HepG2 (cell line): ENCODE data around the gene ZNF607. TPM values are rescaled to one million over a fixed set of nuclear protein-coding genes. Genes with fewer than 3 reads are reported as not detected.

ENCODE experiments used
- ATF7-NPFF ChIP-seq: sonication (generic); formaldehyde crosslinking; IDR thresholded peaks from 2 replicates; pipeline ENCODE4 v1.8.1; 2023; ENCODE audit warnings: mild to moderate bottlenecking, low read depth, missing genetic modification reagents, moderate library complexity
- EEA1 ChIP-seq: sonication (generic); formaldehyde crosslinking; IDR thresholded peaks from 2 replicates; pipeline ENCODE4 v1.5.1; 2020; ENCODE audit warnings: mild to moderate bottlenecking, missing genetic modification reagents, borderline replicate concordance
- GABPA ChIP-seq, 2 experiments: IDR thresholded peaks; 2 replicates each; pipeline ENCODE4 v1.6.1; 2011 to 2016; ENCODE audit warnings: low read depth in 2 of 2, low read length in 1 of 2, missing biosample characterization in 1 of 2, missing genetic modification characterization in 1 of 2
- HDAC6 ChIP-seq: fragments of 200-600 bp; sonication (generic); IDR thresholded peaks from 2 replicates; pipeline ENCODE4 v1.7.0; 2017; ENCODE audit warnings: mild to moderate bottlenecking, antibody characterized with exemption, low read length, low read depth
- KLF12 ChIP-seq: sonication (generic); formaldehyde crosslinking; IDR thresholded peaks from 2 replicates; pipeline ENCODE4 v1.4.0; 2020; ENCODE audit warnings: missing genetic modification reagents, borderline replicate concordance
- KLF13 ChIP-seq: sonication (generic); formaldehyde crosslinking; IDR thresholded peaks from 2 replicates; pipeline ENCODE4 v1.4.0; 2020; ENCODE audit warnings: mild to moderate bottlenecking, missing genetic modification reagents
- NAIF1 ChIP-seq: sonication (generic); formaldehyde crosslinking; IDR thresholded peaks from 2 replicates; pipeline ENCODE4 v1.5.0; 2020; ENCODE audit warnings: mild to moderate bottlenecking, missing genetic modification reagents, borderline replicate concordance
- NFATC3 ChIP-seq: sonication (generic); formaldehyde crosslinking; IDR thresholded peaks from 2 replicates; pipeline ENCODE4 v1.5.1; 2020; ENCODE audit warnings: mild to moderate bottlenecking, missing genetic modification reagents
- PBX2 ChIP-seq: IDR thresholded peaks from 2 replicates; pipeline ENCODE4 v1.6.1; 2016; ENCODE audit warnings: control low read depth
- YEATS2 ChIP-seq: sonication (generic); formaldehyde crosslinking; IDR thresholded peaks from 2 replicates; pipeline ENCODE4 v1.4.0; 2020; ENCODE audit warnings: missing genetic modification reagents, borderline replicate concordance
- ZBTB26 ChIP-seq: IDR thresholded peaks from 2 replicates; pipeline ENCODE4 v1.6.1; 2016; ENCODE audit warnings: missing compliant biosample characterization, missing genetic modification reagents, borderline replicate concordance
- ZNF292 ChIP-seq: sonication (generic); formaldehyde crosslinking; IDR thresholded peaks from 2 replicates; pipeline ENCODE4 v1.8.1; 2022; ENCODE audit warnings: mild to moderate bottlenecking, low read depth, missing genetic modification reagents, borderline replicate concordance
- ZNF326 ChIP-seq: sonication (generic); formaldehyde crosslinking; IDR thresholded peaks from 2 replicates; pipeline ENCODE4 v1.4.0; 2020; ENCODE audit warnings: missing genetic modification reagents, borderline replicate concordance
- ZNF331 ChIP-seq: sonication (generic); formaldehyde crosslinking; IDR thresholded peaks from 2 replicates; pipeline ENCODE4 v1.4.0; 2020; ENCODE audit warnings: missing genetic modification reagents
- ZNF609 ChIP-seq: sonication (generic); formaldehyde crosslinking; IDR thresholded peaks from 2 replicates; pipeline ENCODE4 v1.4.0; 2020; ENCODE audit warnings: mild to moderate bottlenecking, missing genetic modification reagents, borderline replicate concordance
- ZNF770 ChIP-seq: sonication (generic); formaldehyde crosslinking; IDR thresholded peaks from 2 replicates; pipeline ENCODE4 v1.5.0; 2020; ENCODE audit warnings: mild to moderate bottlenecking, missing genetic modification reagents
- ZNF788 ChIP-seq: sonication (generic); formaldehyde crosslinking; IDR thresholded peaks from 2 replicates; pipeline ENCODE4 v1.5.0; 2020; ENCODE audit warnings: mild to moderate bottlenecking, missing genetic modification reagents, borderline replicate concordance
- polyA plus RNA-seq, 8 experiments: library from polyadenylated mRNA; depleted of rRNA in 3 of 8; stranded (reverse) in 7 of 8; unstranded in 1 of 8; fragments of >200 nt; fragmentation: Illumina TruSeq in 4 of 8; extraction: Trizol in 4 of 8; gene quantifications; 2 replicates each; pipeline versions ENCODE4 v1.2.1 to v1.2.3, GENCODE V29; 2011 to 2016; ENCODE audit warnings: low read depth in 4 of 8, missing spikeins in 1 of 8, mixed read lengths in 1 of 8; ENCODE audit not compliant: insufficient read depth in 1 of 8
- total RNA-seq, 5 experiments: library from RNA; depleted of rRNA; stranded (reverse); fragments of >200 nt; fragmentation: Illumina TruSeq; extraction: Trizol; gene quantifications; 2 replicates each; pipeline ENCODE4 v1.2.3, GENCODE V29; 2016; ENCODE audit warnings: low read depth in 1 of 5

ZNF607 gene
- total and polyA plus RNA-seq, 2 of the 13 experiments (the other 11 are each of a cell fraction or from before 2014, with no cell fraction given), result 3.8 to 8.3 TPM

GRCh38 chr19:37691881-37692504 lies 27.6 kb downstream of the ZNF607 start (continued):
- no peak for TF ChIP-seq EEA1 (CRISPR knock-in tag)
- no peak for TF ChIP-seq GABPA (IDR thresholded peaks at IDR 0.05; ENCODE audit: low read depth, low read length)
- TF ChIP-seq GABPA (CRISPR knock-in tag; IDR thresholded peaks at IDR 0.05; ENCODE audit: low read depth), result peak; percentile 74
- no peak for TF ChIP-seq KLF12 (CRISPR knock-in tag)
- TF ChIP-seq YEATS2 (CRISPR knock-in tag), result peak; percentile 80; the same call in 1 of the 2 replicates
- TF ChIP-seq ZNF609 (CRISPR knock-in tag), result peak; percentile 34; the same call in 1 of the 2 replicates
- TF ChIP-seq NAIF1, result peak; percentile 89
- peak; percentile 97; the same call in 1 of the 2 replicates for TF ChIP-seq ZNF292 (CRISPR knock-in tag)
- TF ChIP-seq ZNF331 (CRISPR knock-in tag), result 0 out of 2 replicates have a peak, but pooled peaks have one; percentile 66
- peak; percentile 45; the same call in 1 of the 2 replicates for TF ChIP-seq KLF13 (CRISPR knock-in tag)
- TF ChIP-seq ZBTB26, result 0 out of 2 replicates have a peak, but pooled peaks have one; percentile 28
- peak; percentile 83; the same call in 1 of the 2 replicates for TF ChIP-seq ZNF788 (CRISPR knock-in tag)
- TF ChIP-seq PBX2 (CRISPR knock-in tag), result no peak
- TF ChIP-seq ZNF770, result peak; percentile 67
- no peak for TF ChIP-seq NFATC3 (CRISPR knock-in tag)
- no peak for TF ChIP-seq HDAC6
- TF ChIP-seq ATF7-NPFF, result 0 out of 2 replicates have a peak, but pooled peaks have one; percentile 47
- no peak for TF ChIP-seq ZNF326 (CRISPR knock-in tag)
